OCI-LY7 (cell line): ENCODE results near the gene ADGRL4.

Source experiments
- EZH2phosphoT487 ChIP-seq: fragments of 200-600 bp; sonication (generic); IDR thresholded peaks from 2 replicates; pipeline ENCODE4 v1.6.1; 2018; ENCODE audit warnings: low read depth, borderline replicate concordance, mild to moderate bottlenecking, mixed run types, antibody characterized with exemption, low read length, moderate library complexity, mixed read lengths
- TF ChIP-seq, protein P1 (sequence below): fragments of 200-600 bp; sonication (generic); conservative IDR thresholded peaks from 2 replicates; pipeline ENCODE4 v1.5.1; 2014; ENCODE audit warnings: mild to moderate bottlenecking, antibody characterized with exemption, low read length, moderate library complexity, mixed read lengths

DNA sequence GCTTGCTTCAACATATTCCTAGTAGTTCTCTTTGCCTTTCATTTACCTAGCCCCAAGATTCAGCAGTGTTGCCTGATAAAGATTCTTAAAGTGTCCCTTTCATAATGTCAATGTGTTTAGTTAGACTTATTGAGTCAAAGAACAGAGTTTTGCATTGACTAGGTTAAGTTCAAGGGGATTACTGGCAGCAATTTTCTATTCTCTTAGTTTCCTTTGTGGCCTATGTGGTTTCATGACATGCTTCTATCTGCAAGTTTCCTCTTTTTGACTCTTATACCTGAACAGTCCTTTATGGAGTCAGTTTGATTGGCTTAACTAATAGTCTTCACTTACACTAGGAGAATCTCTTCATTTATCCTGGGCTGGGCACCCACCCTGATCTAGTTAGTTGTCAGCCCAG, 151.3 kb downstream of the ADGRL4 start:
- TF ChIP-seq, protein P1, sequence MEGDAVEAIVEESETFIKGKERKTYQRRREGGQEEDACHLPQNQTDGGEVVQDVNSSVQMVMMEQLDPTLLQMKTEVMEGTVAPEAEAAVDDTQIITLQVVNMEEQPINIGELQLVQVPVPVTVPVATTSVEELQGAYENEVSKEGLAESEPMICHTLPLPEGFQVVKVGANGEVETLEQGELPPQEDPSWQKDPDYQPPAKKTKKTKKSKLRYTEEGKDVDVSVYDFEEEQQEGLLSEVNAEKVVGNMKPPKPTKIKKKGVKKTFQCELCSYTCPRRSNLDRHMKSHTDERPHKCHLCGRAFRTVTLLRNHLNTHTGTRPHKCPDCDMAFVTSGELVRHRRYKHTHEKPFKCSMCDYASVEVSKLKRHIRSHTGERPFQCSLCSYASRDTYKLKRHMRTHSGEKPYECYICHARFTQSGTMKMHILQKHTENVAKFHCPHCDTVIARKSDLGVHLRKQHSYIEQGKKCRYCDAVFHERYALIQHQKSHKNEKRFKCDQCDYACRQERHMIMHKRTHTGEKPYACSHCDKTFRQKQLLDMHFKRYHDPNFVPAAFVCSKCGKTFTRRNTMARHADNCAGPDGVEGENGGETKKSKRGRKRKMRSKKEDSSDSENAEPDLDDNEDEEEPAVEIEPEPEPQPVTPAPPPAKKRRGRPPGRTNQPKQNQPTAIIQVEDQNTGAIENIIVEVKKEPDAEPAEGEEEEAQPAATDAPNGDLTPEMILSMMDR, result no peak
- TF ChIP-seq EZH2phosphoT487, result no peak
